Upper lobe of left lung (tissue), 6 donors: Measurements from ENCODE around the gene OTUD3. TPM values are rescaled to one million over a fixed set of nuclear protein-coding genes. Genes with fewer than 3 reads are reported as not detected.

Experiments
- ATAC-seq, 2 donors: fragments of 200-7000 bp; cut with Tn5 transposase; one replicate each; pipeline ENCODE4 v1.9.1; 2022; ENCODE audit warnings: mild to moderate bottlenecking in 2 of 2, moderate library complexity in 2 of 2; ENCODE audit not compliant: low FRiP score in 2 of 2
- DNase-seq, 2 donors: peaks; one replicate each; pipeline ENCODE4 v3.0.0-alpha.2; 2019 to 2020
- H3K27ac ChIP-seq, 4 donors: fragments of 200-600 bp; sonication (generic); one replicate each; pipeline ENCODE4 v1.5.1; 2016 to 2019
- H3K27me3 ChIP-seq, 4 donors: fragments of 200-600 bp; sonication (generic); one replicate each; pipeline ENCODE4 v1.5.1; 2017 to 2019
- H3K36me3 ChIP-seq, 4 donors: fragments of 200-600 bp; sonication (generic); one replicate each; pipeline ENCODE4 v1.5.1; 2016 to 2019
- H3K4me1 ChIP-seq, 4 donors: fragments of 200-600 bp; sonication (generic); one replicate each; pipeline ENCODE4 v1.5.1; 2018 to 2019
- H3K4me3 ChIP-seq, 4 donors: fragments of 200-600 bp; sonication (generic); one replicate each; pipeline ENCODE4 v1.5.1; 2017 to 2019; ENCODE audit warnings: mild to moderate bottlenecking in 2 of 4, moderate library complexity in 1 of 4
- H3K9me3 ChIP-seq, 4 donors: fragments of 200-600 bp; sonication (generic); one replicate each; pipeline ENCODE4 v1.5.1; 2018 to 2019
- CTCF ChIP-seq, 6 experiments: fragments of 450-650 bp in 4 of 6; fragments of 200-600 bp in 2 of 6; sonication (generic) in 2 of 6; IDR thresholded peaks; one replicate each; pipeline ENCODE4 v1.5.1; 2016 to 2019; ENCODE audit warnings: antibody characterized with exemption in 6 of 6
- EP300 ChIP-seq, 4 donors: sonication (generic); formaldehyde crosslinking; IDR thresholded peaks; one replicate each; pipeline ENCODE4 v1.5.1; 2017; ENCODE audit warnings: antibody characterized with exemption in 4 of 4, control low read depth in 2 of 4
- POLR2A ChIP-seq, 4 donors: fragments of 450-650 bp; IDR thresholded peaks; one replicate each; pipeline ENCODE4 v1.5.1; 2016 to 2017; ENCODE audit warnings: antibody characterized with exemption in 4 of 4, mild to moderate bottlenecking in 2 of 4
- POLR2AphosphoS5 ChIP-seq, 2 donors: sonication (generic); formaldehyde crosslinking; IDR thresholded peaks; one replicate each; pipeline ENCODE4 v1.5.1; 2017; ENCODE audit warnings: antibody characterized with exemption in 2 of 2
- WGBS, 2 donors: methylation state at CpG; one replicate each; pipeline ENCODE4 v1.1.5; 2017 to 2018; 5-methylcytosine and 5-hydroxymethylcytosine counted together
- total RNA-seq, 6 donors: library from RNA; depleted of rRNA in 4 of 6; stranded (reverse); fragments of >200 nt in 4 of 6; gene quantifications; one replicate each; pipeline versions ENCODE4 v1.1.0 to v1.2.1, GENCODE V29; 2016 to 2021
- donor health status: DM: no; HTN: no; CAD: no; lungs with moderate emphysema.
- donor health status: DM: no; HTN: yes; CAD: no; lungs with severe emphysema.

Gene OTUD3
- total RNA-seq, 6 donors from 2014 or later: 3.1 to 8.6 (median 6.9) TPM

DNA sequence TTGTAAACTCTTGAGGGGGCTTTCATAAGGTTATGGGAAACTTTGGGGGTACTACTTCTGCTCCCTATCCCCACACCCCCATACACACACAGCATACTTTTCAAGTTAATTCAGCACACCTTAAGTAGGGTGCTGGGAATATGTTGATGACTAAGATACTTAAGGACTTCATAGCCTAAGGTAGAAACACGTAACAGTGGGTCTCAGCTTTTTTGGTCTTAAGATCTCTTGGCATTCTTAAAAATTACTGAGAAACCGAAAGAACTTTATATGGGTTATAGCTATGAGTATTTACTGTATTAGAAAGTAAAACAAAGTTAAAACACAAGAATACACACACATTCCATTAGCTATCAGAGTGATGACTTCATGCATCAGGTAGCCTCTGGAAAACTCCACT is 2.1 kb downstream of the OTUD3 start:
- no peaks in the 10 kb centered on the region for H3K36me3 ChIP-seq
- whole genome bisulfite sequencing, 2 donors: 74 to 76% methylated on average over 2 of the region's 2 CpGs
- no peak for TF ChIP-seq POLR2A (IDR thresholded peaks at IDR 0.05)
- TF ChIP-seq POLR2AphosphoS5 (IDR thresholded peaks at IDR 0.05): no peak
- peak in 1 of 4 donors; percentile 31 for TF ChIP-seq EP300 (IDR thresholded peaks at IDR 0.05)
- H3K27ac ChIP-seq: peak overlapping the region in 2 of 4 donors; percentile 7 to 20
- DNase-seq (no peak), ATAC-seq (no peak)
- H3K9me3 ChIP-seq: no peaks in the 10 kb centered on the region
- peak overlapping the region in 1 of 4 donors; percentile 93 for H3K4me3 ChIP-seq
- no peaks in the 10 kb centered on the region for H3K27me3 ChIP-seq
- H3K4me1 ChIP-seq: peaks cover 22 to 30% (median 28%) of the 10 kb centered on the region in 4 donors

GRCh38 chr1:19885821-19886220 is 3.6 kb downstream of the OTUD3 start:
- peaks cover 0 to 5% (median 0%) of the 10 kb centered on the region in 4 donors for H3K36me3 ChIP-seq
- WGBS, 2 donors: 76 to 88% methylated on average over 2 of the region's 2 CpGs
- TF ChIP-seq POLR2A (IDR thresholded peaks at IDR 0.05) (no peak), POLR2AphosphoS5 (IDR thresholded peaks at IDR 0.05) (no peak), EP300 (IDR thresholded peaks at IDR 0.05) (no peak), CTCF (IDR thresholded peaks at IDR 0.05) (no peak)
- H3K9me3 ChIP-seq: no peaks in the 10 kb centered on the region
- DNase-seq: no peak
- no peak overlapping the region for H3K4me3 ChIP-seq
- ATAC-seq: no peak
- H3K27ac ChIP-seq: no peak overlapping the region
- H3K4me1 ChIP-seq: peaks cover 22 to 39% (median 28%) of the 10 kb centered on the region in 4 donors
- no peaks in the 10 kb centered on the region for H3K27me3 ChIP-seq

DNA sequence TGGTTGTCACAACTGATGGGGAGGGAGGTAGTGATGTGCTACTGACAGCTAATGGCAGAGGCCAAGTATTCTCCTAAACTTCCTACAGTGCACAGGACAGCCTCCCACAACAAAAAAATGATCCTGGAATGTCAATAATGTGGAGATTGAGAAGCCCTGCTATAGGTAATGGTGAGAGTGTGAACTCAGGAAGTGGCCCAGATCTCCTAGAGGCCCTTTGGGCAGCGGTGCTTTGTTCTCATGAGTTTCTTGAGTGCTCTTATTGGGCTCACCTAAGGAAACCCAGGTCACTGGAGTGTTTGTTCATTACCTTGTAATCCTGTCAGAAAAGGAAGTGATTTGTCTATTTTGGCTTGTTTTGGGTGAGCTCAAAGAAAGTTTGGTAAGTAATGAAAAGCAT is 5.9 kb downstream of the OTUD3 start:
- DNase-seq: peak in 1 of 2 donors; percentile 56
- Histone ChIP-seq H3K27ac (no peak overlapping the region), H3K9me3 (no peaks in the 10 kb centered on the region), H3K36me3 (peaks cover 0 to 25% (median 12%) of the 10 kb centered on the region in 4 donors), H3K27me3 (no peaks in the 10 kb centered on the region), H3K4me1 (peaks cover 16 to 33% (median 23%) of the 10 kb centered on the region in 4 donors), H3K4me3 (no peak overlapping the region)
- ATAC-seq: peak; percentile 34 to 60
- 71 to 76% methylated on average over 1 of the region's 1 CpG for WGBS, 2 donors
- TF ChIP-seq CTCF (IDR thresholded peaks at IDR 0.05) (no peak), POLR2A (IDR thresholded peaks at IDR 0.05) (no peak)

- no peak overlapping the region for H3K27ac ChIP-seq
- TF ChIP-seq CTCF (IDR thresholded peaks at IDR 0.05) (no peak), POLR2AphosphoS5 (IDR thresholded peaks at IDR 0.05) (no peak), POLR2A (IDR thresholded peaks at IDR 0.05) (no peak), EP300 (IDR thresholded peaks at IDR 0.05) (no peak)
- H3K36me3 ChIP-seq: peaks cover 0 to 39% (median 23%) of the 10 kb centered on the region in 4 donors
- DNase-seq (no peak), ATAC-seq (no peak)
- H3K4me1 ChIP-seq: peaks cover 4 to 20% (median 8%) of the 10 kb centered on the region in 4 donors
- H3K4me3 ChIP-seq: no peak overlapping the region
- no peaks in the 10 kb centered on the region for H3K27me3 ChIP-seq
- H3K9me3 ChIP-seq: no peaks in the 10 kb centered on the region
Measured at GRCh38 chr1:19889656-19890055, 7.5 kb downstream of the OTUD3 start.

- no peak overlapping the region for H3K4me3 ChIP-seq
- ATAC-seq (no peak), DNase-seq (no peak)
- peaks cover 10 to 64% (median 34%) of the 10 kb centered on the region in 4 donors for H3K36me3 ChIP-seq
- no peak overlapping the region for H3K27ac ChIP-seq
- no peaks in the 10 kb centered on the region for H3K9me3 ChIP-seq
- WGBS, 2 donors: 92 to 98% methylated on average over 3 of the region's 3 CpGs
- TF ChIP-seq POLR2A (IDR thresholded peaks at IDR 0.05) (no peak), POLR2AphosphoS5 (IDR thresholded peaks at IDR 0.05) (no peak), EP300 (IDR thresholded peaks at IDR 0.05) (no peak), CTCF (IDR thresholded peaks at IDR 0.05) (no peak)
- H3K27me3 ChIP-seq: no peaks in the 10 kb centered on the region
- peaks cover 0 to 10% (median 2%) of the 10 kb centered on the region in 4 donors for H3K4me1 ChIP-seq
Measured at GRCh38 chr1:19892129-19892528, 9.9 kb downstream of the OTUD3 start.
